ENCODE data around the gene MORN1.

DNA sequence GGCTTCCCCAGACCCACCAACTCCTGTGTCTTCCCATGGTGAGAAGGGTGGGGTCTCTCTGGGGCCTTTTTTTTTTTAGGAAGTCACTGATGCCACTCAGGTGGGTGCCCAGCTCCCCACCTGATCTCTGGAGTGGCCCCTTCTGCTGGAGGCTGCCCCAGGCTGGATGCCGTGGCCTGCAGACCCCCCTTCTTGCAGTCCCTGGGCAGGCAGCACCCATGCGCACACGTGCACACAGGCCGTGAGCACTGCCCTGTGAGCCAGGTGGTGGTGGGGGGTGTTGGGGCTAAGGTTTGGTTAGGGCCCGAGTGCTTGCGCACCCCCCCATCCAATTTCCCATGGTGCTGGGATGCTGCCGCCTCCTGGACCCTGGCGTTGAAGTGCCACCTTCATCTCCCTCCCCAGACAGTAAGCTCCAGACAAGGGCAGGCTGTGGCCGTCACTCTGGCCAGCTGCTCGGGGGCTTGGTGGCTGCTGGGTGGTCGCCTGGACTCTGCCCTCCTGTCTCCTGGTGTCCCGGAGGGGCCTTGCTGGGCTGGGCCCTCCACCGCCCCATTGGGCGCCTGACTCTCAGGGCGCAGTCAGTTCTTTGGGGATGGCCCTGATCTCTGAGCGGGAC is 112.7 kb downstream of the MORN1 start:
- TF ChIP-seq, protein P1, sequence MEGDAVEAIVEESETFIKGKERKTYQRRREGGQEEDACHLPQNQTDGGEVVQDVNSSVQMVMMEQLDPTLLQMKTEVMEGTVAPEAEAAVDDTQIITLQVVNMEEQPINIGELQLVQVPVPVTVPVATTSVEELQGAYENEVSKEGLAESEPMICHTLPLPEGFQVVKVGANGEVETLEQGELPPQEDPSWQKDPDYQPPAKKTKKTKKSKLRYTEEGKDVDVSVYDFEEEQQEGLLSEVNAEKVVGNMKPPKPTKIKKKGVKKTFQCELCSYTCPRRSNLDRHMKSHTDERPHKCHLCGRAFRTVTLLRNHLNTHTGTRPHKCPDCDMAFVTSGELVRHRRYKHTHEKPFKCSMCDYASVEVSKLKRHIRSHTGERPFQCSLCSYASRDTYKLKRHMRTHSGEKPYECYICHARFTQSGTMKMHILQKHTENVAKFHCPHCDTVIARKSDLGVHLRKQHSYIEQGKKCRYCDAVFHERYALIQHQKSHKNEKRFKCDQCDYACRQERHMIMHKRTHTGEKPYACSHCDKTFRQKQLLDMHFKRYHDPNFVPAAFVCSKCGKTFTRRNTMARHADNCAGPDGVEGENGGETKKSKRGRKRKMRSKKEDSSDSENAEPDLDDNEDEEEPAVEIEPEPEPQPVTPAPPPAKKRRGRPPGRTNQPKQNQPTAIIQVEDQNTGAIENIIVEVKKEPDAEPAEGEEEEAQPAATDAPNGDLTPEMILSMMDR (IDR thresholded peaks at IDR 0.05): no peak
- TF ChIP-seq POLR2A (IDR thresholded peaks at IDR 0.05): no peak
- no peak for TF ChIP-seq EP300 (IDR thresholded peaks at IDR 0.05)
- no peak for TF ChIP-seq POLR2AphosphoS5 (IDR thresholded peaks at IDR 0.05)

Data from gastroesophageal sphincter (tissue), 3 donors.